Activated CD4-positive, alpha-beta T cell treated with anti-CD3 and anti-CD28 coated beads, Interleukin-2, amount 10 ng/mL, durations not matched to agents 24 days and 14 days (primary cell): ENCODE data around the gene FBXW5. TPM values are rescaled to one million over a fixed set of nuclear protein-coding genes. Genes with fewer than 3 reads are reported as not detected.

Experiments
- DNase-seq: peaks from one replicate; pipeline ENCODE4 v3.0.0; 2022
- H3K27ac Mint-ChIP-seq: one replicate; pipeline ENCODE4 v1.8.0; 2022; ENCODE audit warnings: mild to moderate bottlenecking, mixed read lengths
- H3K27me3 Mint-ChIP-seq: one replicate; pipeline ENCODE4 v1.8.0; 2022; ENCODE audit warnings: mixed read lengths
- H3K36me3 Mint-ChIP-seq: one replicate; pipeline ENCODE4 v1.8.0; 2022; ENCODE audit warnings: low read depth, mild to moderate bottlenecking, mixed read lengths
- H3K4me1 Mint-ChIP-seq: one replicate; pipeline ENCODE4 v1.8.0; 2021; ENCODE audit warnings: mixed read lengths
- H3K4me3 Mint-ChIP-seq: one replicate; pipeline ENCODE4 v1.8.0; 2022; ENCODE audit warnings: mild to moderate bottlenecking, moderate library complexity, mixed read lengths
- H3K9me3 Mint-ChIP-seq: one replicate; pipeline ENCODE4 v1.8.0; 2021; ENCODE audit warnings: mixed read lengths
- intact Hi-C: fragments of 100-400 bp; cut with micrococcal nuclease; formaldehyde crosslinking; loops from one replicate; pipeline ENCODE4 v1.15.1; 2023
- total RNA-seq: library from RNA; stranded (reverse); gene quantifications from 2 replicates; pipeline ENCODE4 v1.2.3, GENCODE V29; 2022

FBXW5 gene
- total RNA-seq, 1 donor from 2014 or later: 93.6 TPM

- intact Hi-C loops: no loop called here
- Mint-ChIP-seq H3K27me3 (no peaks in the 10 kb centered on the region), H3K4me1 (peaks cover 13% of the 10 kb centered on the region), H3K36me3 (peaks cover 59% of the 10 kb centered on the region), H3K27ac (peak overlapping the region; percentile 89), H3K9me3 (no peaks in the 10 kb centered on the region), H3K4me3 (no peak overlapping the region)
- no peak for DNase-seq
Measured at GRCh38 chr9:136931611-136932130, 12.9 kb downstream of the FBXW5 start.

GRCh38 chr9:136930014-136930413, 14.5 kb downstream of the FBXW5 start:
- no peak for DNase-seq
- H3K9me3 Mint-ChIP-seq: no peaks in the 10 kb centered on the region
- H3K4me1 Mint-ChIP-seq: peaks cover 13% of the 10 kb centered on the region
- no peak overlapping the region for H3K27ac Mint-ChIP-seq
- H3K36me3 Mint-ChIP-seq: peaks cover 59% of the 10 kb centered on the region
- intact Hi-C loops: no loop called here
- H3K4me3 Mint-ChIP-seq: no peak overlapping the region
- no peaks in the 10 kb centered on the region for H3K27me3 Mint-ChIP-seq

GRCh38 chr9:136928591-136928990, 15.9 kb downstream of the FBXW5 start:
- intact Hi-C loops: no loop called here
- H3K27ac Mint-ChIP-seq: no peak overlapping the region
- H3K4me1 Mint-ChIP-seq: peaks cover 10% of the 10 kb centered on the region
- no peak overlapping the region for H3K4me3 Mint-ChIP-seq
- DNase-seq: no peak
- no peaks in the 10 kb centered on the region for H3K9me3 Mint-ChIP-seq
- H3K27me3 Mint-ChIP-seq: no peaks in the 10 kb centered on the region
- H3K36me3 Mint-ChIP-seq: peaks cover 61% of the 10 kb centered on the region

- Mint-ChIP-seq H3K36me3 (peaks cover 60% of the 10 kb centered on the region), H3K9me3 (no peaks in the 10 kb centered on the region), H3K27ac (peak overlapping the region; percentile 52), H3K4me1 (peaks cover 5% of the 10 kb centered on the region), H3K4me3 (no peak overlapping the region), H3K27me3 (no peaks in the 10 kb centered on the region)
- intact Hi-C loops: no loop called here
- no peak for DNase-seq
Measured at GRCh38 chr9:136927343-136928271, 16.9 kb downstream of the FBXW5 start.

- Mint-ChIP-seq H3K27ac (no peak overlapping the region), H3K36me3 (peaks cover 63% of the 10 kb centered on the region), H3K9me3 (no peaks in the 10 kb centered on the region), H3K4me1 (peaks cover under 1% of the 10 kb centered on the region), H3K4me3 (no peak overlapping the region), H3K27me3 (no peaks in the 10 kb centered on the region)
- DNase-seq: no peak
- intact Hi-C loops: no loop called here
Measured at GRCh38 chr9:136926749-136927148, 17.8 kb downstream of the FBXW5 start.

GRCh38 chr9:136926154-136926704, 18.3 kb downstream of the FBXW5 start:
- no peaks in the 10 kb centered on the region for H3K9me3 Mint-ChIP-seq
- no peak overlapping the region for H3K27ac Mint-ChIP-seq
- no peak overlapping the region for H3K4me3 Mint-ChIP-seq
- peaks cover 58% of the 10 kb centered on the region for H3K36me3 Mint-ChIP-seq
- H3K4me1 Mint-ChIP-seq: no peaks in the 10 kb centered on the region
- intact Hi-C loops: no loop called here
- DNase-seq: no peak
- no peaks in the 10 kb centered on the region for H3K27me3 Mint-ChIP-seq

GRCh38 chr9:136925414-136926153, 19.0 kb downstream of the FBXW5 start:
- Mint-ChIP-seq H3K9me3 (no peaks in the 10 kb centered on the region), H3K36me3 (peaks cover 58% of the 10 kb centered on the region), H3K4me1 (no peaks in the 10 kb centered on the region), H3K27me3 (no peaks in the 10 kb centered on the region), H3K4me3 (no peak overlapping the region), H3K27ac (no peak overlapping the region)
- no peak for DNase-seq
- intact Hi-C loops: no loop called here

- DNase-seq: no peak
- H3K36me3 Mint-ChIP-seq: peaks cover 58% of the 10 kb centered on the region
- no peak overlapping the region for H3K27ac Mint-ChIP-seq
- no peaks in the 10 kb centered on the region for H3K27me3 Mint-ChIP-seq
- no peaks in the 10 kb centered on the region for H3K4me1 Mint-ChIP-seq
- intact Hi-C loops: no loop called here
- no peak overlapping the region for H3K4me3 Mint-ChIP-seq
- no peaks in the 10 kb centered on the region for H3K9me3 Mint-ChIP-seq
Measured at GRCh38 chr9:136923881-136924280, 20.7 kb downstream of the FBXW5 start.

- Mint-ChIP-seq H3K36me3 (peaks cover 54% of the 10 kb centered on the region), H3K27me3 (no peaks in the 10 kb centered on the region), H3K9me3 (no peaks in the 10 kb centered on the region), H3K4me1 (no peaks in the 10 kb centered on the region), H3K4me3 (no peak overlapping the region), H3K27ac (peak overlapping the region; percentile 60)
- no peak for DNase-seq
- intact Hi-C loops: no loop called here
Measured at GRCh38 chr9:136922540-136922939, 22.0 kb downstream of the FBXW5 start.

- no peaks in the 10 kb centered on the region for H3K9me3 Mint-ChIP-seq
- no peaks in the 10 kb centered on the region for H3K4me1 Mint-ChIP-seq
- peaks cover 58% of the 10 kb centered on the region for H3K36me3 Mint-ChIP-seq
- no peak overlapping the region for H3K4me3 Mint-ChIP-seq
- DNase-seq: no peak
- H3K27ac Mint-ChIP-seq: no peak overlapping the region
- intact Hi-C loops: no loop called here
- no peaks in the 10 kb centered on the region for H3K27me3 Mint-ChIP-seq
Measured at GRCh38 chr9:136921718-136922117, 22.8 kb downstream of the FBXW5 start.

GRCh38 chr9:136921307-136921706, 23.2 kb downstream of the FBXW5 start:
- Mint-ChIP-seq H3K9me3 (no peaks in the 10 kb centered on the region), H3K4me1 (no peaks in the 10 kb centered on the region), H3K4me3 (no peak overlapping the region), H3K27ac (no peak overlapping the region), H3K27me3 (no peaks in the 10 kb centered on the region), H3K36me3 (peaks cover 55% of the 10 kb centered on the region)
- intact Hi-C loops: no loop called here
- no peak for DNase-seq

GRCh38 chr9:136920734-136921231, 23.8 kb downstream of the FBXW5 start:
- Mint-ChIP-seq H3K4me1 (peaks cover 5% of the 10 kb centered on the region), H3K27me3 (no peaks in the 10 kb centered on the region), H3K9me3 (no peaks in the 10 kb centered on the region), H3K27ac (no peak overlapping the region), H3K4me3 (no peak overlapping the region), H3K36me3 (peaks cover 60% of the 10 kb centered on the region)
- intact Hi-C loops: no loop called here
- DNase-seq: no peak

- Mint-ChIP-seq H3K27me3 (no peaks in the 10 kb centered on the region), H3K4me3 (no peak overlapping the region), H3K9me3 (no peaks in the 10 kb centered on the region), H3K27ac (no peak overlapping the region), H3K4me1 (peaks cover 5% of the 10 kb centered on the region), H3K36me3 (peaks cover 62% of the 10 kb centered on the region)
- intact Hi-C loops: no loop called here
- no peak for DNase-seq
Measured at GRCh38 chr9:136920069-136920468, 24.5 kb downstream of the FBXW5 start.

- Mint-ChIP-seq H3K27ac (peak overlapping the region; percentile 30), H3K27me3 (no peaks in the 10 kb centered on the region), H3K9me3 (no peaks in the 10 kb centered on the region), H3K4me3 (no peak overlapping the region), H3K36me3 (peaks cover 54% of the 10 kb centered on the region), H3K4me1 (peaks cover 5% of the 10 kb centered on the region)
- intact Hi-C loops: no loop called here
- DNase-seq: no peak
Measured at GRCh38 chr9:136917902-136918301, 26.6 kb downstream of the FBXW5 start.
